ENCODE measurements around the gene NSF. TPM values are rescaled to one million over a fixed set of nuclear protein-coding genes. Genes with fewer than 3 reads are reported as not detected.

The NSF gene
- total and polyA plus RNA-seq, 10 of the 15 experiments (the other 5 are each of a cell fraction or from before 2014, with no cell fraction given), result 6.8 to 25.6 (median 16.8) TPM

GRCh38 chr17:46782250-46782953, 191.9 kb downstream of the NSF start (continued):
- TF ChIP-seq SMC3 (IDR thresholded peaks at IDR 0.05; ENCODE audit: borderline replicate concordance, low read length) (peak; percentile 51; the same call in 1 of the 2 replicates), NR2C1 (IDR thresholded peaks at IDR 0.05) (no peak)

- in situ Hi-C loops (cut with MboI) (no loop called here), intact Hi-C loops (cut with micrococcal nuclease; ENCODE audit: unreplicated experiment) (no loop called here)
- Histone ChIP-seq H3K9me3 (replicated peaks; ENCODE audit: control insufficient read depth, insufficient read depth, low read length) (no peaks in the 10 kb centered on the region), H3K4me1 (ENCODE audit: control insufficient read depth, insufficient read depth, low read length) (no peaks in the 10 kb centered on the region), H3K4me2 (ENCODE audit: control insufficient read depth, insufficient read depth) (no peak overlapping the region), H3K27ac (ENCODE audit: control insufficient read depth, insufficient read depth) (no peak overlapping the region), H3K79me2 (ENCODE audit: control insufficient read depth, insufficient read depth, low read length) (no peaks in the 10 kb centered on the region), H2AFZ (ENCODE audit: control insufficient read depth, low read depth, low read length) (no peak overlapping the region), H4K20me1 (ENCODE audit: control insufficient read depth, insufficient read depth) (no peaks in the 10 kb centered on the region), H3K36me3 (ENCODE audit: control insufficient read depth in 2 of 2, insufficient read depth in 2 of 2, low read length in 1 of 2) (no peaks in the 10 kb centered on the region), H3K9ac (ENCODE audit: control insufficient read depth, insufficient read depth, low read length) (no peak overlapping the region), H3K27me3 (replicated peaks in 1 of 2; ENCODE audit: control insufficient read depth in 2 of 2, insufficient read depth in 2 of 2, low read length in 1 of 2) (no peaks in the 10 kb centered on the region), H3K4me3 (no peak overlapping the region)
- ATAC-seq, result no peak
- TF ChIP-seq EED (IDR thresholded peaks at IDR 0.05; ENCODE audit: low read depth) (no peak), ZNF622 (IDR thresholded peaks at IDR 0.05) (no peak), ZBED1 (IDR thresholded peaks at IDR 0.05; ENCODE audit: borderline replicate concordance) (no peak), HSF1 (IDR thresholded peaks at IDR 0.05; ENCODE audit: low read depth, low read length) (no peak), KLF5 (IDR thresholded peaks at IDR 0.05; ENCODE audit: partially characterized antibody) (no peak), POLR2AphosphoS2 (IDR thresholded peaks at IDR 0.05; ENCODE audit: low read depth, low read length) (no peak), BCLAF1 (IDR thresholded peaks at IDR 0.05) (no peak), MAX (IDR thresholded peaks at IDR 0.05; ENCODE audit: low read depth, low read length) (no peak)
- BruUV-seq (replicated peaks), result no TSS peak
- DNase-seq (ENCODE audit: low read depth, low spot score), result no peak
- ChIA-PET CTCF (interaction anchor here (0.8 kb wide), 1 partner anchor 15 kb away, joined by 3 read pairs; no protein-coding TSS in a partner anchor), SMC1A (ENCODE audit: uncharacterized antibody, unreplicated experiment) (interaction anchor here (0.8 kb wide), 1 partner anchor 45 kb away, joined by 3 read pairs; no protein-coding TSS in a partner anchor), POLR2A (no interaction called here), RAD21 (ENCODE audit: unreplicated experiment) (no interaction called here)
- WGBS (ENCODE audit: insufficient coverage, insufficient replicate concordance, low lambda C conversion rate, missing lambda C conversion rate), result 24% methylated on average over 7 of the region's 7 CpGs
- FAIRE-seq, result no peak
Measured at GRCh38 chr17:46783031-46783593, 192.6 kb downstream of the NSF start.

All from GM12878 (cell line).